Osteocyte (in vitro differentiated cells): ENCODE data around the gene PIAS2. TPM values are rescaled to one million over a fixed set of nuclear protein-coding genes. Genes with fewer than 3 reads are reported as not detected.
"Not testable (repeated sequence)": the region's sequence is repeated elsewhere in the genome, so short reads cannot be mapped to it uniquely, and the experiment has no call there.

ENCODE experiments used
- DNase-seq: peaks from one replicate; pipeline ENCODE4 v3.0.0; 2021; ENCODE audit warnings: mixed read lengths; ENCODE audit not compliant: unreplicated experiment; ENCODE audit errors: extremely low spot score
- H3K27ac Mint-ChIP-seq: one replicate; pipeline ENCODE4 v1.8.0; 2021; ENCODE audit warnings: mild to moderate bottlenecking, mixed read lengths; ENCODE audit not compliant: unreplicated experiment
- H3K27me3 Mint-ChIP-seq: one replicate; pipeline ENCODE4 v1.8.0; 2021; ENCODE audit warnings: mixed read lengths; ENCODE audit not compliant: unreplicated experiment
- H3K36me3 Mint-ChIP-seq: one replicate; pipeline ENCODE4 v1.8.0; 2021; ENCODE audit warnings: mixed read lengths; ENCODE audit not compliant: unreplicated experiment
- H3K4me1 Mint-ChIP-seq: one replicate; pipeline ENCODE4 v1.8.0; 2021; ENCODE audit warnings: mixed read lengths; ENCODE audit not compliant: unreplicated experiment
- H3K4me3 Mint-ChIP-seq: one replicate; pipeline ENCODE4 v1.8.0; 2021; ENCODE audit warnings: mild to moderate bottlenecking, moderate library complexity, mixed read lengths; ENCODE audit not compliant: unreplicated experiment
- H3K9me3 Mint-ChIP-seq: one replicate; pipeline ENCODE4 v1.8.0; 2021; ENCODE audit warnings: mixed read lengths; ENCODE audit not compliant: unreplicated experiment
- CTCF ChIP-seq: fragments of 200-600 bp; sonication (generic); IDR thresholded peaks from 2 replicates; pipeline ENCODE4 v1.5.0; 2021; ENCODE audit warnings: antibody characterized with exemption, mild to moderate bottlenecking, moderate library complexity
- total RNA-seq: library from RNA; stranded (reverse); gene quantifications from 2 replicates; pipeline ENCODE4 v1.2.1, GENCODE V29; 2021

PIAS2 gene
- total RNA-seq, 1 donor from 2014 or later: 50.6 TPM

- no peak overlapping the region for H3K27ac Mint-ChIP-seq
- peaks cover 21% of the 10 kb centered on the region for H3K36me3 Mint-ChIP-seq
- H3K4me1 Mint-ChIP-seq: no peaks in the 10 kb centered on the region
- no peak for DNase-seq
- TF ChIP-seq CTCF: no peak
- H3K9me3 Mint-ChIP-seq: peaks cover 12% of the 10 kb centered on the region
- H3K27me3 Mint-ChIP-seq: no peaks in the 10 kb centered on the region
- no peak overlapping the region for H3K4me3 Mint-ChIP-seq
These were observed 34.1 kb downstream of the PIAS2 start for GRCh38 chr18:46883180-46883579.

DNA sequence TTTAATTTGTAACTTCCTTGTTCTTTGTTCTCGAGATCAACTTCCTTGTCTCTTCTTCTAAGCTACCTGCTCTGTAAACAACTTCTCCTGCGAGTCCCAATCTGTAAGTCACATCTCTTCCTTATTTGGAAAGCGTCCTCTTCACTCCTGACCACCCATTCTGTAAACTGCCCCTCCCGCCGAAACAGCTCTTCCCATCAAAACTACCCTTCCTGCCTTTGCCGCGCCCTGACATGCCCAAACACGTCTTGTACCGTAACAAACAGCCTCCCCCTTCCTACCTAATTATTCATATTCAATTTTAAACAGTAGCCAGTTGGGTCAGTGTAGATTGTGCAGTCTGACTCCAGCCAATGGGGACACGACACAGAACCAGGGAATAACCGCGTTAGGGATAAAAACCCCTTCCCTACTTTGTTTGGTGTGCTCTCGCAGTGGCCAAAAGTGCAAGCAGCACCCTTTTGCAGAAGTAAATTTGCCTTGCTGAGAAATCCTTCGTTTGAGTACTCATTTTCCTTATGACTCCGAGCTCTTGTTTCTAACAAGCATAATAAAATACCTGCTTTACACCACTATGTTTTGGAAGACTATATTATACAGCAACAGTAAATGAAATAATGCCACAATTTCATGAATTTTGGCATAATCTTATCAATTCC is 39.8 kb downstream of the PIAS2 start:
- Mint-ChIP-seq H3K27ac (no peak overlapping the region), H3K9me3 (peaks cover 23% of the 10 kb centered on the region), H3K36me3 (peaks cover 42% of the 10 kb centered on the region), H3K4me1 (no peaks in the 10 kb centered on the region), H3K4me3 (no peak overlapping the region), H3K27me3 (no peaks in the 10 kb centered on the region)
- no peak for DNase-seq
- no peak for TF ChIP-seq CTCF

- no peak overlapping the region for H3K27ac Mint-ChIP-seq
- peaks cover 23% of the 10 kb centered on the region for H3K4me1 Mint-ChIP-seq
- peaks cover 16% of the 10 kb centered on the region for H3K9me3 Mint-ChIP-seq
- peaks cover 19% of the 10 kb centered on the region for H3K36me3 Mint-ChIP-seq
- H3K4me3 Mint-ChIP-seq: no peak overlapping the region
- no peaks in the 10 kb centered on the region for H3K27me3 Mint-ChIP-seq
- DNase-seq: no peak
- TF ChIP-seq CTCF: no peak
These were observed 49.0 kb downstream of the PIAS2 start for GRCh38 chr18:46868169-46868921.

DNA sequence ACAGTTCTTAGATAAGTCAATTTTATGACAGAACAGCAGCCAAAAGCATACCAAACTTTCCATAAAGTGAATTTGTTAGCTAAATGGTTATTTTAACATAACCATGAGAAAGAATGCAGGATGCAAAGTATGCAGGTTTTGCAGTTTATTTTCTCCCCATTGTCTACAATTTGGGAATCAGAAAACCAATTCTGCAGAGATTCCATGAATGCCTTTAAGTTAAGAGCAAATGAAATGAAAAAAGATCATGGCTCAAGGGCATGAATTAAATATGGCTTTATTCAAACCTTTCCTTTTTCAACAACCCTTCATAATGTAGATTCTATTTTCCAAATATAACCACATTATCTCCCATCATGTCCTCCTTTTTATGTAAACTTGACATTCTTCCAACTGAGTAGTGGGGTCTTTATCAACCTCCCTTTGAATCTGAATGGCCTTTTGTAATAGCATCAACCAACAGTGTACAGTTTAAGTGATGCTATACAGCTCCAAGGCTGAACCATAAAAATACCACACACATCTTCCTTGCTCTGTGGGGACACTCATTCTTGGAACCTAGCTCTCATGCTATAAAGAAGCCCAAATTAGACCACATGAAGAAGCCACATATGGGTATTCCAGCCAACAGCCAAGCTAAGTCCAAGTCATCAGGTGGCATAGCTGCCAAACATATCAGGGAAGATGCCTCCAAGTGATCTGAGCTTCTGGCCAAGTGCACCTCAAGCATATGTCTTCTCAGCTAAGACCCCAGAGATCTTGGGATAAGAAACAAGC is 49.8 kb downstream of the PIAS2 start:
- Mint-ChIP-seq H3K4me3 (no peak overlapping the region), H3K9me3 (peaks cover 16% of the 10 kb centered on the region), H3K27ac (no peak overlapping the region), H3K27me3 (no peaks in the 10 kb centered on the region), H3K36me3 (peaks cover 21% of the 10 kb centered on the region), H3K4me1 (peaks cover 23% of the 10 kb centered on the region)
- DNase-seq: no peak
- TF ChIP-seq CTCF: no peak

- no peak overlapping the region for H3K4me3 Mint-ChIP-seq
- DNase-seq: no peak
- H3K4me1 Mint-ChIP-seq: peaks cover 23% of the 10 kb centered on the region
- H3K9me3 Mint-ChIP-seq: peaks cover 10% of the 10 kb centered on the region
- no peak for TF ChIP-seq CTCF
- no peak overlapping the region for H3K27ac Mint-ChIP-seq
- peaks cover 18% of the 10 kb centered on the region for H3K36me3 Mint-ChIP-seq
- H3K27me3 Mint-ChIP-seq: no peaks in the 10 kb centered on the region
These were observed 50.8 kb downstream of the PIAS2 start for GRCh38 chr18:46866523-46866922.

DNA sequence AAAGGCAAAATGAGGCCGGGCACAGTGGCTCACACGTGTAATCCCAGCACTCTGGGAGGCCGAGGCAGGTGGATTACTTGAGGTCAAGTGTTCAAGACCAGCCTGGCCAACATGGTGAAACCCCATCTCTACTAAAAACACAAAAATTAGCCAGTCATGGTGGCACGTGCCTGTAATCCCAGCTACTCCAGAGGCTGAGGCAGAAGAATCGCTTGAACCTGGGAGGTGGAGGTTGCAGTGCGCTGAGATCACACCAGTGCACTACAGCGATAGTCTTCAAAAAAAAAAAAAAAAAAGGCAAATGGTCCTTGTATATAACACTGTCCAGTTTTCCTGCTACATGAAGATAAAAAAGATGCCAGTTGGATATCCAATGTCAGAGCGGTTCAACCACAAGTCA is 52.1 kb downstream of the PIAS2 start:
- not testable (repeated sequence) for H3K27ac Mint-ChIP-seq, H3K27me3 Mint-ChIP-seq, H3K4me3 Mint-ChIP-seq, DNase-seq
- peaks cover 10% of the 10 kb centered on the region for H3K9me3 Mint-ChIP-seq
- peaks cover 23% of the 10 kb centered on the region for H3K4me1 Mint-ChIP-seq
- H3K36me3 Mint-ChIP-seq: peaks cover 12% of the 10 kb centered on the region
